K562 (cell line): ENCODE data around the gene RNF4. TPM values are rescaled to one million over a fixed set of nuclear protein-coding genes. Genes with fewer than 3 reads are reported as not detected.
A peak's percentile ranks its signal among the peaks of the same experiment; 100 is the strongest.

Source experiments
- CEBPG ChIP-seq, 3 experiments: fragments of 200-800 bp in 1 of 3; sonication (Bioruptor generic) in 1 of 3; sonication (generic) in 1 of 3; formaldehyde crosslinking in 1 of 3; IDR thresholded peaks in 2 of 3; conservative IDR thresholded peaks in 1 of 3; 2 replicates each; pipeline versions ENCODE4 v1.6.1 to v1.8.0; 2016 to 2022; ENCODE audit warnings: missing compliant biosample characterization in 2 of 3, missing genetic modification characterization in 2 of 3, mild to moderate bottlenecking in 1 of 3, missing genetic modification reagents in 1 of 3
- DMBX1 ChIP-seq: fragments of 250-450 bp; sonication (Bioruptor Pico); IDR thresholded peaks from 2 replicates; pipeline ENCODE4 v1.8.0; 2022; ENCODE audit warnings: inconsistent platforms, mild to moderate bottlenecking, moderate library complexity, borderline replicate concordance
- FOSL1 ChIP-seq: fragments of 200-800 bp; sonication (Bioruptor generic); conservative IDR thresholded peaks from 2 replicates; pipeline ENCODE4 v1.6.1; 2016; ENCODE audit warnings: missing genetic modification characterization, missing compliant biosample characterization
- FOXM1 ChIP-seq, 2 experiments: fragments of 450-650 bp in 1 of 2; sonication (generic) in 1 of 2; formaldehyde crosslinking in 1 of 2; IDR thresholded peaks; 2 replicates each; pipeline versions ENCODE4 v1.6.1 to v1.9.0; 2017 to 2022; ENCODE audit warnings: low read depth in 2 of 2, mild to moderate bottlenecking in 2 of 2, missing genetic modification reagents in 1 of 2, moderate library complexity in 1 of 2
- GABPB1 ChIP-seq: sonication (generic); formaldehyde crosslinking; IDR thresholded peaks from 2 replicates; pipeline ENCODE4 v1.8.0; 2022; ENCODE audit warnings: mild to moderate bottlenecking, missing genetic modification reagents
- HNRNPH1 ChIP-seq: fragments of 200-400 bp; formaldehyde crosslinking; optimal IDR thresholded peaks from 2 replicates; pipeline ENCODE3; 2017; ENCODE audit warnings: low read depth, mild to moderate bottlenecking, low read length, moderate library complexity
- MITF ChIP-seq: IDR thresholded peaks from 2 replicates; pipeline ENCODE4 v1.6.1; 2014; ENCODE audit warnings: antibody characterized with exemption
- MYC ChIP-seq, 2 experiments: fragments of 250-450 bp in 1 of 2; sonication (Bioruptor Pico) in 1 of 2; IDR thresholded peaks; 2 replicates each; pipeline versions ENCODE4 v1.5.1 to v1.6.1; 2012 to 2021; ENCODE audit warnings: low read depth in 2 of 2, borderline replicate concordance in 1 of 2, improper control_type of control experiment in 1 of 2, low read length in 1 of 2, mild to moderate bottlenecking in 1 of 2, moderate library complexity in 1 of 2
- RAD51 ChIP-seq: fragments of 450-650 bp; IDR thresholded peaks from 2 replicates; pipeline ENCODE4 v1.7.1; 2016; ENCODE audit warnings: low read depth, mild to moderate bottlenecking, borderline replicate concordance
- RFX1 ChIP-seq: fragments of 450-650 bp; IDR thresholded peaks from 2 replicates; pipeline ENCODE4 v1.6.1; 2016; ENCODE audit warnings: mild to moderate bottlenecking, moderate library complexity
- SAP30 ChIP-seq: fragments of 200-600 bp; sonication (generic); IDR thresholded peaks from 2 replicates; pipeline ENCODE4 v1.6.1; 2012; ENCODE audit warnings: borderline replicate concordance, low read depth, mild to moderate bottlenecking, moderate library complexity, low read length, control low read depth, inconsistent platforms; ENCODE audit not compliant: insufficient read depth, poor library complexity, severe bottlenecking
- ZKSCAN8 ChIP-seq: fragments of 200-800 bp; sonication (Bioruptor generic); IDR thresholded peaks from 2 replicates; pipeline ENCODE4 v1.6.1; 2016; ENCODE audit warnings: missing genetic modification characterization, missing compliant biosample characterization
- ZNF212 ChIP-seq: fragments of 450-650 bp; formaldehyde crosslinking; IDR thresholded peaks from 2 replicates; pipeline ENCODE4 v1.4.0; 2020; ENCODE audit warnings: mild to moderate bottlenecking
- ZNF282 ChIP-seq: sonication (generic); formaldehyde crosslinking; IDR thresholded peaks from 2 replicates; pipeline ENCODE4 v1.8.1; 2023; ENCODE audit warnings: missing genetic modification reagents
- ZNF347 ChIP-seq: fragments of 450-650 bp; formaldehyde crosslinking; IDR thresholded peaks from 2 replicates; pipeline ENCODE4 v1.4.0; 2020; ENCODE audit warnings: low read depth, mild to moderate bottlenecking, moderate library complexity
- ZNF41 ChIP-seq: fragments of 250-450 bp; sonication (Bioruptor Pico); conservative IDR thresholded peaks from 2 replicates; pipeline ENCODE4 v1.4.0; 2020; ENCODE audit warnings: mild to moderate bottlenecking
- ZNF507 ChIP-seq: conservative IDR thresholded peaks from 2 replicates; pipeline ENCODE4 v1.6.1; 2017; ENCODE audit warnings: missing genetic modification characterization, missing compliant biosample characterization
- polyA plus RNA-seq, 8 experiments: library from polyadenylated mRNA; depleted of rRNA in 4 of 8; stranded (reverse) in 5 of 8; unstranded in 3 of 8; fragments of >200 nt; fragmentation: Nextera tagmentation in 2 of 8; fragmentation: Illumina TruSeq in 1 of 8; extraction: Ambion mirVana in 2 of 8; extraction: Trizol in 1 of 8; gene quantifications; 2 replicates each; pipeline versions ENCODE4 v1.2.1 to v1.2.3, GENCODE V29; 2011 to 2014; ENCODE audit warnings: inconsistent platforms in 1 of 8, missing spikeins in 1 of 8
- total RNA-seq, 7 experiments: library from RNA; depleted of rRNA in 6 of 7; stranded (reverse); fragments of >200 nt in 6 of 7; fragmentation: Illumina TruSeq in 2 of 7; extraction: Trizol in 2 of 7; gene quantifications; 2 replicates each; pipeline versions ENCODE4 v1.2.1 to v1.2.3, GENCODE V29; 2011 to 2021; ENCODE audit warnings: low replicate concordance in 1 of 7

Gene RNF4
- total and polyA plus RNA-seq, 9 of the 15 experiments (the other 6 are each of a cell fraction or from before 2014, with no cell fraction given) = 19.2 to 59.3 (median 44.8) TPM

- peak; percentile 43 for TF ChIP-seq MYC (IDR thresholded peaks at IDR 0.05; ENCODE audit: low read depth, low read length)
- TF ChIP-seq MYC (CRISPR knock-in tag; IDR thresholded peaks at IDR 0.05; ENCODE audit: borderline replicate concordance, low read depth) = peak; percentile 45; the same call in 1 of the 2 replicates
- TF ChIP-seq ZNF282 (CRISPR knock-in tag) = no peak
- TF ChIP-seq ZKSCAN8 (CRISPR knock-in tag) = no peak
- TF ChIP-seq MITF = no peak
- TF ChIP-seq ZNF212 (CRISPR knock-in tag) = no peak
- TF ChIP-seq RFX1 = no peak
- no peak for TF ChIP-seq DMBX1
- no peak for TF ChIP-seq CEBPG (CRISPR knock-in tag; IDR thresholded peaks at IDR 0.05)
- TF ChIP-seq CEBPG (tag; conservative IDR thresholded peaks at IDR 0.05 in 1 of 2, IDR thresholded peaks at IDR 0.05 in 1 of 2) = no peak
- TF ChIP-seq FOSL1 (tag) = no peak
- TF ChIP-seq SAP30 = peak; percentile 84
- no peak for TF ChIP-seq RAD51
- no peak for TF ChIP-seq ZNF347 (CRISPR knock-in tag)
- peak; percentile 65; the same call in 1 of the 2 replicates for TF ChIP-seq GABPB1 (CRISPR knock-in tag)
- no peak for TF ChIP-seq HNRNPH1
- TF ChIP-seq ZNF41 (CRISPR knock-in tag) = no peak
- peak; percentile 93 for TF ChIP-seq FOXM1 (IDR thresholded peaks at IDR 0.05; ENCODE audit: low read depth)
- no peak for TF ChIP-seq FOXM1 (CRISPR knock-in tag; IDR thresholded peaks at IDR 0.05; ENCODE audit: low read depth)
- TF ChIP-seq ZNF507 = no peak
These were observed at the start of gene RNF4 (continued) for GRCh38 chr4:2468456-2469191.
